ENCODE measurements around the gene OSBPL5.

OSBPL5 gene

DNA sequence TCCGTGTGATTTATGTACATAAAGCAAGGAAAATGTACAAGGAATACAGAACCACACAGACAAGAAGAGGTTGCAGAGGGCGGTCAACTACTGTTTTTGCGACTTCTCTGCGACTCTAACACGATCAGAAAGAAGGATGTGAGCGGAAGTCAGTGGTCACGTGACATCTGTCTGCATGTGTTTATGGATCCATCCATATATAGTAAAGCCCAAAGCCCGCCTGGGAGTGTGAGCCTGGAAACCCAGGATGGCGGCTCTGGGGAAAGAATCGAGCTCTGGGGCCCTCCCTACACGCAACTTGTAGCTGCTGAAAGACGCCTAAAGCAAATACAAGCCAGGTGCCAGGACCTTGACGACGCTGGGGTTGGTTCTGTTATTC lies 8.8 kb downstream of the OSBPL5 start:
- no peak for TF ChIP-seq SIN3A (IDR thresholded peaks at IDR 0.05; ENCODE audit: borderline replicate concordance, insufficient read depth, low read length)
- TF ChIP-seq, protein P1, sequence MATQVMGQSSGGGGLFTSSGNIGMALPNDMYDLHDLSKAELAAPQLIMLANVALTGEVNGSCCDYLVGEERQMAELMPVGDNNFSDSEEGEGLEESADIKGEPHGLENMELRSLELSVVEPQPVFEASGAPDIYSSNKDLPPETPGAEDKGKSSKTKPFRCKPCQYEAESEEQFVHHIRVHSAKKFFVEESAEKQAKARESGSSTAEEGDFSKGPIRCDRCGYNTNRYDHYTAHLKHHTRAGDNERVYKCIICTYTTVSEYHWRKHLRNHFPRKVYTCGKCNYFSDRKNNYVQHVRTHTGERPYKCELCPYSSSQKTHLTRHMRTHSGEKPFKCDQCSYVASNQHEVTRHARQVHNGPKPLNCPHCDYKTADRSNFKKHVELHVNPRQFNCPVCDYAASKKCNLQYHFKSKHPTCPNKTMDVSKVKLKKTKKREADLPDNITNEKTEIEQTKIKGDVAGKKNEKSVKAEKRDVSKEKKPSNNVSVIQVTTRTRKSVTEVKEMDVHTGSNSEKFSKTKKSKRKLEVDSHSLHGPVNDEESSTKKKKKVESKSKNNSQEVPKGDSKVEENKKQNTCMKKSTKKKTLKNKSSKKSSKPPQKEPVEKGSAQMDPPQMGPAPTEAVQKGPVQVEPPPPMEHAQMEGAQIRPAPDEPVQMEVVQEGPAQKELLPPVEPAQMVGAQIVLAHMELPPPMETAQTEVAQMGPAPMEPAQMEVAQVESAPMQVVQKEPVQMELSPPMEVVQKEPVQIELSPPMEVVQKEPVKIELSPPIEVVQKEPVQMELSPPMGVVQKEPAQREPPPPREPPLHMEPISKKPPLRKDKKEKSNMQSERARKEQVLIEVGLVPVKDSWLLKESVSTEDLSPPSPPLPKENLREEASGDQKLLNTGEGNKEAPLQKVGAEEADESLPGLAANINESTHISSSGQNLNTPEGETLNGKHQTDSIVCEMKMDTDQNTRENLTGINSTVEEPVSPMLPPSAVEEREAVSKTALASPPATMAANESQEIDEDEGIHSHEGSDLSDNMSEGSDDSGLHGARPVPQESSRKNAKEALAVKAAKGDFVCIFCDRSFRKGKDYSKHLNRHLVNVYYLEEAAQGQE (IDR thresholded peaks at IDR 0.05; ENCODE audit: insufficient read depth in 1 of 2, low read depth in 2 of 2, low read length in 2 of 2): no peak
- no peak for TF ChIP-seq FOXP2 (optimal IDR thresholded peaks at IDR 0.05; ENCODE audit: borderline replicate concordance, extremely low read depth, extremely low read length, insufficient read depth)
- TF ChIP-seq TAF1 (IDR thresholded peaks at IDR 0.05; ENCODE audit: borderline replicate concordance, insufficient read depth, low read length): no peak
- no peak for TF ChIP-seq POLR2AphosphoS5 (IDR thresholded peaks at IDR 0.05; ENCODE audit: low read depth, low read length)

GRCh38 chr11:3155691-3156258 lies 9.3 kb downstream of the OSBPL5 start:
- TF ChIP-seq SIN3A (IDR thresholded peaks at IDR 0.05; ENCODE audit: borderline replicate concordance, insufficient read depth, low read length) (no peak), POLR2AphosphoS5 (IDR thresholded peaks at IDR 0.05; ENCODE audit: low read depth, low read length) (no peak), TAF1 (IDR thresholded peaks at IDR 0.05; ENCODE audit: borderline replicate concordance, insufficient read depth, low read length) (no peak), FOXP2 (optimal IDR thresholded peaks at IDR 0.05; ENCODE audit: borderline replicate concordance, extremely low read depth, extremely low read length, insufficient read depth) (no peak)
- TF ChIP-seq, protein P1 (IDR thresholded peaks at IDR 0.05; ENCODE audit: insufficient read depth in 1 of 2, low read depth in 2 of 2, low read length in 2 of 2): no peak

DNA sequence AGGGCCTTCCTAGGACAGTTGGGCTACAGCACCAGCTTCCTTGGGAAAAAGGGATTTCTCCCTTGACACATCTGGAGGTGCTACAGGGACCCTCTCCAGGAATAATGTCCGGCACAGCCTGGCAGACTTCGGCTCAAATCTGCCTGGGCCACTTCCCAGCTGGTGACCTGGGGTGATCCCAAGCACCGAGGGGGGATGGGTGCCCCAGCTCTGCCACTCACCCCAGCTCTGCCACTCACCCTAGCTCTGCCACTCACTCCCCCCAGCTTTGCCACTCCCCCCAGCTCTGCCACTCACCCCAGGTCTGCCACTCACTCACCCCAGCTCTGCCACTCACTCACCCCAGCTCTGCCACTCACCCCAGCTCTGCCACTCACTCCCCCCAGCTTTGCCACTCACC lies 9.9 kb downstream of the OSBPL5 start:
- TF ChIP-seq, protein P1 (IDR thresholded peaks at IDR 0.05; ENCODE audit: insufficient read depth in 1 of 2, low read depth in 2 of 2, low read length in 2 of 2): no peak
- TF ChIP-seq TAF1 (IDR thresholded peaks at IDR 0.05; ENCODE audit: borderline replicate concordance, insufficient read depth, low read length) (no peak), FOXP2 (optimal IDR thresholded peaks at IDR 0.05; ENCODE audit: borderline replicate concordance, extremely low read depth, extremely low read length, insufficient read depth) (no peak), POLR2AphosphoS5 (IDR thresholded peaks at IDR 0.05; ENCODE audit: low read depth, low read length) (no peak)

DNA sequence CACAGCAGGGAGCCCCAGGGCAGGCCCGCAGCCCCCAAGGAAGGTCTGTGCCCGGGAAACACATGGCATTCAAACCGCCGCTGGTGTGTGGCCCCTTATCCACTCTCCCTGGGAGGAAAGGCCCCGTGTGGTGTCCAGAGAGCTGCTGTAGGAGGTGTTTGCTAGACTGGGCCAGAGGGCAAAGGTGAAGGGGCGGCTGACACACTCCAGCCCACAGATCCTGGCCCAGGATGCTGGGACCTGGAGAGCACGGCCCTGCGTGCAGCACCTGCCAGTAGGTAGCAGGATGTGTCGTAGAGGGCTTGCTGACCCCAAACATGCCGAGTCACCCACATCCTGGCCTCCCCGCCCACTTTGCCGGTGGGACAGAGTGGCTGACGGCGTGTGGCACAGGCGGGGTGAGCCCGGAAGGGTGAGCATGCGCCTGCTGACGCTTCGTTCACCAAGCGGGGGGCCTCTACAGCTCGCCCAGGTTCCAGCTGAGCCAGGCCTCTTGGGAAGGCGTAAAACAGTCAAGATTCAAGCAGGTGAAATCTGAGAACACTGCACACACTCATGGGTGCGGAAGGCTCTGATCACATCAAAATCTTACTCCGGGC lies 11.0 kb downstream of the OSBPL5 start:
- TF ChIP-seq, protein P1 (IDR thresholded peaks at IDR 0.05; ENCODE audit: insufficient read depth in 1 of 2, low read depth in 2 of 2, low read length in 2 of 2): no peak
- TF ChIP-seq TAF1 (IDR thresholded peaks at IDR 0.05; ENCODE audit: borderline replicate concordance, insufficient read depth, low read length): no peak
- no peak for TF ChIP-seq SIN3A (IDR thresholded peaks at IDR 0.05; ENCODE audit: borderline replicate concordance, insufficient read depth, low read length)
- no peak for TF ChIP-seq POLR2AphosphoS5 (IDR thresholded peaks at IDR 0.05; ENCODE audit: low read depth, low read length)
- no peak for TF ChIP-seq FOXP2 (optimal IDR thresholded peaks at IDR 0.05; ENCODE audit: borderline replicate concordance, extremely low read depth, extremely low read length, insufficient read depth)

Data from PFSK-1 (cell line).